Measurements from ENCODE around the gene DIPK2B.

The DIPK2B gene

GRCh38 chrX:45196701-45197100, 4.0 kb downstream of the DIPK2B start:
- Histone ChIP-seq H3K9me3 (ENCODE audit: control insufficient read depth in 1 of 2, low read length in 2 of 2) (no peaks in the 10 kb centered on the region), H3K4me1 (ENCODE audit: control insufficient read depth in 1 of 2, insufficient read depth in 2 of 2, low read length in 2 of 2) (no peaks in the 10 kb centered on the region), H3K27ac (ENCODE audit: low read length) (no peak overlapping the region), H3K36me3 (ENCODE audit: control insufficient read depth in 1 of 2, insufficient read depth in 2 of 2, low read length in 2 of 2) (no peaks in the 10 kb centered on the region), H3K27me3 (ENCODE audit: low read depth, low read length) (no peaks in the 10 kb centered on the region), H3K4me3 (ENCODE audit: low read depth in 1 of 2, low read length in 2 of 2) (no peak overlapping the region)

- H3K36me3 ChIP-seq (ENCODE audit: control insufficient read depth in 1 of 2, insufficient read depth in 2 of 2, low read length in 2 of 2), result no peaks in the 10 kb centered on the region
- no peaks in the 10 kb centered on the region for H3K4me1 ChIP-seq (ENCODE audit: control insufficient read depth in 1 of 2, insufficient read depth in 2 of 2, low read length in 2 of 2)
- no peaks in the 10 kb centered on the region for H3K9me3 ChIP-seq (ENCODE audit: control insufficient read depth in 1 of 2, low read length in 2 of 2)
- no peak overlapping the region for H3K4me3 ChIP-seq (ENCODE audit: low read depth in 1 of 2, low read length in 2 of 2)
- no peak overlapping the region for H3K27ac ChIP-seq (ENCODE audit: low read length)
- no peaks in the 10 kb centered on the region for H3K27me3 ChIP-seq (ENCODE audit: low read depth, low read length)
Observed at GRCh38 chrX:45191820-45192409, 8.8 kb downstream of the DIPK2B start.

- Histone ChIP-seq H3K27ac (ENCODE audit: low read length) (no peak overlapping the region), H3K4me3 (ENCODE audit: low read depth in 1 of 2, low read length in 2 of 2) (no peak overlapping the region), H3K4me1 (ENCODE audit: control insufficient read depth in 1 of 2, insufficient read depth in 2 of 2, low read length in 2 of 2) (no peaks in the 10 kb centered on the region), H3K9me3 (ENCODE audit: control insufficient read depth in 1 of 2, low read length in 2 of 2) (no peaks in the 10 kb centered on the region), H3K27me3 (ENCODE audit: low read depth, low read length) (no peaks in the 10 kb centered on the region), H3K36me3 (ENCODE audit: control insufficient read depth in 1 of 2, insufficient read depth in 2 of 2, low read length in 2 of 2) (no peaks in the 10 kb centered on the region)
Observed at GRCh38 chrX:45191383-45191782, 9.3 kb downstream of the DIPK2B start.

- no peak overlapping the region for H3K27ac ChIP-seq (ENCODE audit: low read length)
- H3K27me3 ChIP-seq (ENCODE audit: low read depth, low read length), result no peaks in the 10 kb centered on the region
- no peaks in the 10 kb centered on the region for H3K4me1 ChIP-seq (ENCODE audit: control insufficient read depth in 1 of 2, insufficient read depth in 2 of 2, low read length in 2 of 2)
- H3K36me3 ChIP-seq (ENCODE audit: control insufficient read depth in 1 of 2, insufficient read depth in 2 of 2, low read length in 2 of 2), result no peaks in the 10 kb centered on the region
- H3K9me3 ChIP-seq (ENCODE audit: control insufficient read depth in 1 of 2, low read length in 2 of 2), result no peaks in the 10 kb centered on the region
- H3K4me3 ChIP-seq (ENCODE audit: low read depth in 1 of 2, low read length in 2 of 2), result peak overlapping the region; percentile 65 to 74
Observed at GRCh38 chrX:45187731-45188130, 12.9 kb downstream of the DIPK2B start.

- no peaks in the 10 kb centered on the region for H3K36me3 ChIP-seq (ENCODE audit: control insufficient read depth in 1 of 2, insufficient read depth in 2 of 2, low read length in 2 of 2)
- H3K27me3 ChIP-seq (ENCODE audit: low read depth, low read length), result no peaks in the 10 kb centered on the region
- peak overlapping the region; percentile 45 for H3K27ac ChIP-seq (ENCODE audit: low read length)
- H3K4me3 ChIP-seq (ENCODE audit: low read depth in 1 of 2, low read length in 2 of 2), result no peak overlapping the region
- no peaks in the 10 kb centered on the region for H3K9me3 ChIP-seq (ENCODE audit: control insufficient read depth in 1 of 2, low read length in 2 of 2)
- H3K4me1 ChIP-seq (ENCODE audit: control insufficient read depth in 1 of 2, insufficient read depth in 2 of 2, low read length in 2 of 2), result no peaks in the 10 kb centered on the region
Observed at GRCh38 chrX:45186643-45187026, 14.0 kb downstream of the DIPK2B start.

GRCh38 chrX:45184211-45184610, 16.5 kb downstream of the DIPK2B start:
- Histone ChIP-seq H3K9me3 (ENCODE audit: control insufficient read depth in 1 of 2, low read length in 2 of 2) (no peaks in the 10 kb centered on the region), H3K36me3 (ENCODE audit: control insufficient read depth in 1 of 2, insufficient read depth in 2 of 2, low read length in 2 of 2) (no peaks in the 10 kb centered on the region), H3K4me3 (ENCODE audit: low read depth in 1 of 2, low read length in 2 of 2) (no peak overlapping the region), H3K27ac (ENCODE audit: low read length) (no peak overlapping the region), H3K27me3 (ENCODE audit: low read depth, low read length) (no peaks in the 10 kb centered on the region), H3K4me1 (ENCODE audit: control insufficient read depth in 1 of 2, insufficient read depth in 2 of 2, low read length in 2 of 2) (no peaks in the 10 kb centered on the region)

- H3K36me3 ChIP-seq (ENCODE audit: control insufficient read depth in 1 of 2, insufficient read depth in 2 of 2, low read length in 2 of 2), result no peaks in the 10 kb centered on the region
- no peaks in the 10 kb centered on the region for H3K9me3 ChIP-seq (ENCODE audit: control insufficient read depth in 1 of 2, low read length in 2 of 2)
- no peak overlapping the region for H3K4me3 ChIP-seq (ENCODE audit: low read depth in 1 of 2, low read length in 2 of 2)
- H3K27ac ChIP-seq (ENCODE audit: low read length), result no peak overlapping the region
- H3K27me3 ChIP-seq (ENCODE audit: low read depth, low read length), result no peaks in the 10 kb centered on the region
- no peaks in the 10 kb centered on the region for H3K4me1 ChIP-seq (ENCODE audit: control insufficient read depth in 1 of 2, insufficient read depth in 2 of 2, low read length in 2 of 2)
Observed at GRCh38 chrX:45172890-45173289, 27.8 kb downstream of the DIPK2B start.

- Histone ChIP-seq H3K27me3 (ENCODE audit: low read depth, low read length) (no peaks in the 10 kb centered on the region), H3K27ac (ENCODE audit: low read length) (no peak overlapping the region), H3K9me3 (ENCODE audit: control insufficient read depth in 1 of 2, low read length in 2 of 2) (no peaks in the 10 kb centered on the region), H3K4me1 (ENCODE audit: control insufficient read depth in 1 of 2, insufficient read depth in 2 of 2, low read length in 2 of 2) (no peaks in the 10 kb centered on the region), H3K4me3 (ENCODE audit: low read depth in 1 of 2, low read length in 2 of 2) (no peak overlapping the region), H3K36me3 (ENCODE audit: control insufficient read depth in 1 of 2, insufficient read depth in 2 of 2, low read length in 2 of 2) (no peaks in the 10 kb centered on the region)
Observed at GRCh38 chrX:45166781-45167180, 33.9 kb downstream of the DIPK2B start.

- no peaks in the 10 kb centered on the region for H3K36me3 ChIP-seq (ENCODE audit: control insufficient read depth in 1 of 2, insufficient read depth in 2 of 2, low read length in 2 of 2)
- H3K9me3 ChIP-seq (ENCODE audit: control insufficient read depth in 1 of 2, low read length in 2 of 2), result no peaks in the 10 kb centered on the region
- no peaks in the 10 kb centered on the region for H3K4me1 ChIP-seq (ENCODE audit: control insufficient read depth in 1 of 2, insufficient read depth in 2 of 2, low read length in 2 of 2)
- no peak overlapping the region for H3K4me3 ChIP-seq (ENCODE audit: low read depth in 1 of 2, low read length in 2 of 2)
- H3K27ac ChIP-seq (ENCODE audit: low read length), result no peak overlapping the region
- no peaks in the 10 kb centered on the region for H3K27me3 ChIP-seq (ENCODE audit: low read depth, low read length)
Observed at GRCh38 chrX:45165726-45166125, 35.0 kb downstream of the DIPK2B start.

GRCh38 chrX:45164995-45165394, 35.7 kb downstream of the DIPK2B start:
- H3K36me3 ChIP-seq (ENCODE audit: control insufficient read depth in 1 of 2, insufficient read depth in 2 of 2, low read length in 2 of 2), result no peaks in the 10 kb centered on the region
- H3K9me3 ChIP-seq (ENCODE audit: control insufficient read depth in 1 of 2, low read length in 2 of 2), result no peaks in the 10 kb centered on the region
- no peaks in the 10 kb centered on the region for H3K27me3 ChIP-seq (ENCODE audit: low read depth, low read length)
- H3K4me3 ChIP-seq (ENCODE audit: low read depth in 1 of 2, low read length in 2 of 2), result no peak overlapping the region
- no peaks in the 10 kb centered on the region for H3K4me1 ChIP-seq (ENCODE audit: control insufficient read depth in 1 of 2, insufficient read depth in 2 of 2, low read length in 2 of 2)
- H3K27ac ChIP-seq (ENCODE audit: low read length), result no peak overlapping the region

- Histone ChIP-seq H3K9me3 (ENCODE audit: control insufficient read depth in 1 of 2, low read length in 2 of 2) (no peaks in the 10 kb centered on the region), H3K27ac (ENCODE audit: low read length) (no peak overlapping the region), H3K4me3 (ENCODE audit: low read depth in 1 of 2, low read length in 2 of 2) (no peak overlapping the region), H3K4me1 (ENCODE audit: control insufficient read depth in 1 of 2, insufficient read depth in 2 of 2, low read length in 2 of 2) (no peaks in the 10 kb centered on the region), H3K36me3 (ENCODE audit: control insufficient read depth in 1 of 2, insufficient read depth in 2 of 2, low read length in 2 of 2) (no peaks in the 10 kb centered on the region), H3K27me3 (ENCODE audit: low read depth, low read length) (no peaks in the 10 kb centered on the region)
Observed at GRCh38 chrX:45164021-45164621, 36.6 kb downstream of the DIPK2B start.

- no peak overlapping the region for H3K4me3 ChIP-seq (ENCODE audit: low read depth in 1 of 2, low read length in 2 of 2)
- no peaks in the 10 kb centered on the region for H3K4me1 ChIP-seq (ENCODE audit: control insufficient read depth in 1 of 2, insufficient read depth in 2 of 2, low read length in 2 of 2)
- H3K36me3 ChIP-seq (ENCODE audit: control insufficient read depth in 1 of 2, insufficient read depth in 2 of 2, low read length in 2 of 2), result no peaks in the 10 kb centered on the region
Observed at GRCh38 chrX:45157647-45158046, 43.0 kb downstream of the DIPK2B start.

More at GRCh38 chrX:45157647-45158046, 43.0 kb downstream of the DIPK2B start:
- Histone ChIP-seq H3K9me3 (ENCODE audit: control insufficient read depth in 1 of 2, low read length in 2 of 2) (no peaks in the 10 kb centered on the region), H3K27ac (ENCODE audit: low read length) (no peak overlapping the region), H3K27me3 (ENCODE audit: low read depth, low read length) (no peaks in the 10 kb centered on the region)

All from muscle layer of duodenum (tissue), 2 donors.